Measurements from ENCODE around the gene CCN2.
"Not testable (repeated sequence)": the region's sequence is repeated elsewhere in the genome, so short reads cannot be mapped to it uniquely, and the experiment has no call there.

The CCN2 gene

GRCh38 chr6:131908787-131909186, 42.4 kb downstream of the CCN2 start:
- DNase-seq: not testable (repeated sequence)

GRCh38 chr6:131903734-131904133, 47.4 kb downstream of the CCN2 start:
- DNase-seq: not testable (repeated sequence)

GRCh38 chr6:131901326-131901873, 49.8 kb downstream of the CCN2 start:
- not testable (repeated sequence) for DNase-seq

- DNase-seq: no peak
Observed at GRCh38 chr6:131900231-131900630, 50.9 kb downstream of the CCN2 start.

GRCh38 chr6:131898718-131899117, 52.5 kb downstream of the CCN2 start:
- no peak for DNase-seq
